GM12891 (cell line): ENCODE measurements around the gene CELA3B.
"Not testable (repeated sequence)": the region's sequence is repeated elsewhere in the genome, so short reads cannot be mapped to it uniquely, and the experiment has no call there.

ENCODE experiments used
- PAX5 ChIP-seq: IDR thresholded peaks from 2 replicates; pipeline ENCODE4 v1.6.1; 2011; ENCODE audit warnings: low read length, moderate library complexity, mild to moderate bottlenecking; ENCODE audit not compliant: insufficient read depth, severe bottlenecking
- POLR2A ChIP-seq: IDR thresholded peaks from 2 replicates; pipeline ENCODE4 v1.6.1; 2011; ENCODE audit warnings: low read depth, low read length, control low read depth
- POLR2AphosphoS5 ChIP-seq: IDR thresholded peaks from 2 replicates; pipeline ENCODE4 v1.6.1; 2011; ENCODE audit warnings: low read depth, low read length, control low read depth
- TAF1 ChIP-seq: IDR thresholded peaks from 2 replicates; pipeline ENCODE4 v1.6.1; 2011; ENCODE audit warnings: low read depth, low read length, control low read depth

DNA sequence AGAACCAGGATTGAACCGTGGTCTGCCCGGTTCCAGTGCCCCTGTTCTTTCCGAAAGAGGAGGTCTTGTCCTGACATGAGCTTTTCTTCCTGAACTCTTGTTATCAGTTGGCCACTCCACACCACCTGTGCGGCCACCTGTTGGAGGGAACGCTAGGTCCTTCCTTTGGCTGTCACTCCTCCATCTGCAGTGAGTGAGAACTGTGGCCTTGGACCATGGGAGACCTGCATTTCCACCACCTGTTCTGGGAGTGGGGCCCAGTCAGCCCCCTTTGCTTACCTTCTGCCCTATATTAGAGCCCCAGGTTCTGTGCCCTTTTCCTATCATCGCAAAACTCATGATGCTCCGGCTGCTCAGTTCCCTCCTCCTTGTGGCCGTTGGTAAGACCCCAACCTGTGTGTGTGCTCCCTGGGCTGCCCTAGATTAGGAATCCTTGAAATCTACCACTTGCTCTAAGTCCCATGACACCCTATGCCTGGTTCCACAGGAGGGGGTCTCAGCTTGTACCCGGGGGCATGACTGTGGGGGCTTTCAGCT is at the start of gene CELA3B:
- TF ChIP-seq POLR2A, TAF1, POLR2AphosphoS5, PAX5: not testable (repeated sequence)
